Measurements from ENCODE around the gene MBD3L2B. TPM values are rescaled to one million over a fixed set of nuclear protein-coding genes. Genes with fewer than 3 reads are reported as not detected.
"Not testable (repeated sequence)": the region's sequence is repeated elsewhere in the genome, so short reads cannot be mapped to it uniquely, and the experiment has no call there.

The MBD3L2B gene
- total RNA-seq (ENCODE audit: unreplicated experiment) = 1.5 TPM
- long read RNA-seq = 0 reads

DNA sequence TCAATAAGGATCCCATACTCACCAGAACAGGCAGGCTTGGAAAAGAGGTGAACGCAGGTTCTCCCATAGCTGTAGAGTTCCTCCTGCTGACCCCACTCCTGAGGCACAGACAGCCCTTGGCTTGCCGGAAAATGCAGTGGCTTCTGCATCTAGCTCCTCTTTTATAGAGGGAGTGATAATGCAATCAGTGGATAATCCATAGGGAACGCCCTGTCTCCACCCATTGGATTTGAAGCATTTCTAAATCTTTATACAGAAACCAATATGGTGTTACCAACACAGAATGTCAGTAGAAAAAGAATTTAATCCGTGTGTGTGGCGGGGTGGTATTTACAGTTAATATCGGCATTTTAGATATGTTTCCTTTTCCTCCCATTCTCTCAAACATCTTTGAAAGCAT is at the start of gene MBD3L2B:
Gene MBD3L2B (minus strand): TSS at position 101 of the 400 bp plus-strand sequence. CDS start 34 bp downstream, at position 67.
- H3K36me3 Mint-ChIP-seq (ENCODE audit: unreplicated experiment); H3K27me3 Mint-ChIP-seq (ENCODE audit: unreplicated experiment); H3K4me1 Mint-ChIP-seq (ENCODE audit: low read depth, unreplicated experiment); DNase-seq; H3K27ac Mint-ChIP-seq (ENCODE audit: unreplicated experiment); H3K9me3 Mint-ChIP-seq (ENCODE audit: unreplicated experiment); H3K4me3 Mint-ChIP-seq (ENCODE audit: unreplicated experiment): not testable (repeated sequence)

DNA sequence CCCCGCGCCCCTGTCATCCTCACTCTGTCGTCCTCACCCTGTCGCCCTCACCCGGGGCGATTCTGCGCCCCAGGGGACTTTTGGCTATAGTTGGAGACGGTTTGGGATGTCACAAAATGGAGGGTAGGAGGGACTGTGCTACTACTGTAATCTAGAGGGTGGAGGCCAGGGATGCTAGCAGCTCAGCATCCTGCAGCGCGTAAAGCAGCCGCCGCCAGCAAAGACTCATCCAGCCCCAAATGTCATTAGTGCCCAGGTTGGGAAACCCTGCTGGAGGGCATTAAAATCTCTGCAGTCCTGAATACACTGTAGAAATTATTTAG is 48.6 kb upstream of the MBD3L2B start:
- H3K27ac Mint-ChIP-seq (ENCODE audit: unreplicated experiment) = peak overlapping the region; percentile 38

DNA sequence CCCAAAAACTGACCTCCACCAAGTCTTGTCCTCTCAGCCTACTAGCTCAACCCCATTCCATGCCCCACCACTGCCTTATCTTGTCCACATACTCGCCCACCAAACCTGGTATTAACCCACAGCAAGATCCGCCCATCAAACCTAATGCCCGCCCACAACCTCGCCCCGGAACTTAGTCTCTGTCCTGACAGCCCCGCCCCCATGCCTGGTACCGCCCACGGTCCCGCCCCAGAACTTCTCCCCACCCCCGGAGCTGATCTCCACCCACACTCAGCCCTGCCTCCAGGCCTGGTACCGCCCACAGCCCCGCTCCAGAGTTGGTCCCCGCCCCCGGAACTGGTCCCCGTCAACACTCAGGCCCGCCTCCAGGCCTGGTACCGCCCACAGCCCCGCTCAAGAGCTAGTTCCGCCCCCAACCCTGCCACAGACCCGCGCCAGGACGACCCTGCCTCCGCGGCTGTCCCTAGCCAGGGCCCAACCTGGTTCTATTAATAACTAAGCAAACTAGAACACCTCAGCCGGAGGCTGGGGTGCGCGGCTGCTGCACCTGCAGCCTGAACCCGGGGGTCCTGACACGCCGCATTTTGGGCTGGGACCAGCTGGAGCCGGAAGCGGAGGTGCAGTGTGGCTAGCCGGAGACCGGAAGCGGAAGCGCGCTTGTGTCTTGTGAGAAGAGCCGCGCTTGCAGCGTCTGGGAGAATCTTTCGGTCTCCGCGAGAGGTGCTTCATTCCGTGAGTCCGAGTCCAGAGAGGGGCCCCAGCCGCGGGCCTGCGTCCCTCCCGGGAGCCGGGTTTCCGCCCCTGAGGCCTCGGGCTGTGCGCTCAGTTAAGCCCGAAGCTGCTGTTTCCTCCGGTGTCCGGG is 48.0 kb upstream of the MBD3L2B start, which contains the start of gene ZNF557:
Gene ZNF557 (plus strand): TSS at position 662 of the 862 bp plus-strand sequence. CDS start 5,372 bp downstream, outside the sequence.
- H3K9me3 Mint-ChIP-seq (ENCODE audit: unreplicated experiment) = peaks cover 5% of the 10 kb centered on the region
- H3K27me3 Mint-ChIP-seq (ENCODE audit: unreplicated experiment) = peaks cover 2% of the 10 kb centered on the region
- peak within 1 kb of the TSS; percentile 74 for H3K27ac Mint-ChIP-seq (ENCODE audit: unreplicated experiment)
- H3K4me3 Mint-ChIP-seq (ENCODE audit: unreplicated experiment) = peak within 1 kb of the TSS; percentile 96
- no peaks in the 10 kb centered on the region for H3K4me1 Mint-ChIP-seq (ENCODE audit: low read depth, unreplicated experiment)
- TF ChIP-seq, protein P1, sequence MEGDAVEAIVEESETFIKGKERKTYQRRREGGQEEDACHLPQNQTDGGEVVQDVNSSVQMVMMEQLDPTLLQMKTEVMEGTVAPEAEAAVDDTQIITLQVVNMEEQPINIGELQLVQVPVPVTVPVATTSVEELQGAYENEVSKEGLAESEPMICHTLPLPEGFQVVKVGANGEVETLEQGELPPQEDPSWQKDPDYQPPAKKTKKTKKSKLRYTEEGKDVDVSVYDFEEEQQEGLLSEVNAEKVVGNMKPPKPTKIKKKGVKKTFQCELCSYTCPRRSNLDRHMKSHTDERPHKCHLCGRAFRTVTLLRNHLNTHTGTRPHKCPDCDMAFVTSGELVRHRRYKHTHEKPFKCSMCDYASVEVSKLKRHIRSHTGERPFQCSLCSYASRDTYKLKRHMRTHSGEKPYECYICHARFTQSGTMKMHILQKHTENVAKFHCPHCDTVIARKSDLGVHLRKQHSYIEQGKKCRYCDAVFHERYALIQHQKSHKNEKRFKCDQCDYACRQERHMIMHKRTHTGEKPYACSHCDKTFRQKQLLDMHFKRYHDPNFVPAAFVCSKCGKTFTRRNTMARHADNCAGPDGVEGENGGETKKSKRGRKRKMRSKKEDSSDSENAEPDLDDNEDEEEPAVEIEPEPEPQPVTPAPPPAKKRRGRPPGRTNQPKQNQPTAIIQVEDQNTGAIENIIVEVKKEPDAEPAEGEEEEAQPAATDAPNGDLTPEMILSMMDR (IDR thresholded peaks at IDR 0.05; ENCODE audit: partially characterized antibody, unreplicated experiment) = no peak
- DNase-seq = peak; percentile 99
- H3K36me3 Mint-ChIP-seq (ENCODE audit: unreplicated experiment) = peaks cover 11% of the 10 kb centered on the region

More for the DNA sequence above, 48.6 kb upstream of the MBD3L2B start:
- Mint-ChIP-seq H3K9me3 (ENCODE audit: unreplicated experiment) (peaks cover 5% of the 10 kb centered on the region), H3K4me3 (ENCODE audit: unreplicated experiment) (peak overlapping the region; percentile 96), H3K27me3 (ENCODE audit: unreplicated experiment) (peaks cover 2% of the 10 kb centered on the region), H3K36me3 (ENCODE audit: unreplicated experiment) (peaks cover 11% of the 10 kb centered on the region), H3K4me1 (ENCODE audit: low read depth, unreplicated experiment) (no peaks in the 10 kb centered on the region)
- TF ChIP-seq, protein P1 (IDR thresholded peaks at IDR 0.05; ENCODE audit: partially characterized antibody, unreplicated experiment) = no peak
- no peak for DNase-seq

DNA sequence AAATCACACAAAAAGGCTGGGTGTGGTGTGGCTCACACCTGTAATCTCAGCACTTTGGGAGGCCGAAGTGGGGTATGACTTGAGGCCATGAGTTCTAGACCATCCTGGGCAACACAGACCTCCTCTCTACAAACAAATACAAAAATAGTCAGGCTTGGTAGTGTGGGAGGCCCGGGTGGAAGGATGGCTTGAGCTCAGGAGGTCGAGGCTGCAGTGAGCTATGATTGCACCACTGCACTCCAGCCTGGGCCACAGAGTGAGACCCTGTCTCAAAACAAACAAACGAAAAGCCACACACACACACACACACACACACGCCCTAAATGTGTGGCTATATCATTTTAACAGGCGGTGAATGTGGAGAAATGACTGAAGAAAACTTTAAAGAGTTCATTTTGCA is 47.4 kb upstream of the MBD3L2B start:
- H3K27me3 Mint-ChIP-seq (ENCODE audit: unreplicated experiment) = peaks cover 2% of the 10 kb centered on the region
- peaks cover 5% of the 10 kb centered on the region for H3K9me3 Mint-ChIP-seq (ENCODE audit: unreplicated experiment)
- TF ChIP-seq, protein P1 (IDR thresholded peaks at IDR 0.05; ENCODE audit: partially characterized antibody, unreplicated experiment) = no peak
- no peaks in the 10 kb centered on the region for H3K4me1 Mint-ChIP-seq (ENCODE audit: low read depth, unreplicated experiment)
- peak overlapping the region; percentile 96 for H3K4me3 Mint-ChIP-seq (ENCODE audit: unreplicated experiment)
- no peak for DNase-seq
- H3K36me3 Mint-ChIP-seq (ENCODE audit: unreplicated experiment) = peaks cover 11% of the 10 kb centered on the region
- peak overlapping the region; percentile 74 for H3K27ac Mint-ChIP-seq (ENCODE audit: unreplicated experiment)

DNA sequence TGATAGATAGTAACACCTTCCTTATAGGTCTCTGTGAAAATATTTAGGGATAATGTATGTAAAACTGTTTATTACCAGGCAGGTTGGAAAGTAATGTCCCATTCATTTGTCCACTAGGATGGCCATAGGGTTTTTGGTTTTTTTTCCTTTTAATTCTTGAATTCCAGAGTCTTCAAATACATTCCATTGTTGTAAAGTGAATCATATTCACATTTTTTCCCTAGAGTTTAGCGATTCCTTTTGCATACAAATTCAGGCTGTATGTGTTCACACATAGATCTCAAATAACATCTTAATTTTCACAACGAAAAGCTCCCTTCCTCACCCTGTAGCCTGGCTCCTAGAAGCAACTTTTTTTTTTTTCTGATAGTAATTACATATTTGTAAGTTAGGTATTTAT is 46.5 kb upstream of the MBD3L2B start:
- Mint-ChIP-seq H3K27ac (ENCODE audit: unreplicated experiment) (no peak overlapping the region), H3K4me3 (ENCODE audit: unreplicated experiment) (no peak overlapping the region), H3K36me3 (ENCODE audit: unreplicated experiment) (peaks cover 10% of the 10 kb centered on the region), H3K4me1 (ENCODE audit: low read depth, unreplicated experiment) (no peaks in the 10 kb centered on the region), H3K27me3 (ENCODE audit: unreplicated experiment) (peaks cover 2% of the 10 kb centered on the region), H3K9me3 (ENCODE audit: unreplicated experiment) (peaks cover 5% of the 10 kb centered on the region)
- DNase-seq = no peak
- TF ChIP-seq, protein P1 (IDR thresholded peaks at IDR 0.05; ENCODE audit: partially characterized antibody, unreplicated experiment) = no peak

DNA sequence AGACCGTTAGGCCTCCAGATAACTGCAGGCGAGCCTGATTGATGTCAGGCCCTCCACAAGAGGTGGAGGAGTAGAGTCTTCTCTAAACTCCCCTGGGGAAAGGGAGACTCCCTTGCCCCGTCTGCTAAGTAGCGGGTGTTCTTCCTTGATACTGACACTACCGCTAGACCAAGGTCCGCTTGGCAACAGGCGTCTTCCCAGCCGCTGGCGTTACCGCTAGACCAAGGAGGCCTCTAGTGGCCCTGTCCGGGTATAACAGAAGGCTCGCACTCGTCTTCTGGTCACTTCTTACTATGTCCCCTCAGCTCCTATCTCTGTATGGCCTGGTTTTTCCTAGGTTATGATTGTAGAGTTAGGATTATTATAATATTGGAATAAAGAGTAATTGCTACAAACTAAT is 45.9 kb upstream of the MBD3L2B start:
- H3K27ac Mint-ChIP-seq (ENCODE audit: unreplicated experiment); H3K9me3 Mint-ChIP-seq (ENCODE audit: unreplicated experiment); H3K4me1 Mint-ChIP-seq (ENCODE audit: low read depth, unreplicated experiment); H3K36me3 Mint-ChIP-seq (ENCODE audit: unreplicated experiment); H3K4me3 Mint-ChIP-seq (ENCODE audit: unreplicated experiment); H3K27me3 Mint-ChIP-seq (ENCODE audit: unreplicated experiment): not testable (repeated sequence)
- DNase-seq = peak; percentile 31
